ENCODE data around the gene LRFN4. TPM values are rescaled to one million over a fixed set of nuclear protein-coding genes. Genes with fewer than 3 reads are reported as not detected.

Gene LRFN4
- total and polyA plus RNA-seq, 2 of the 8 experiments (the other 6 are each of a cell fraction or from before 2014, with no cell fraction given) = 49.8 to 64.3 TPM

DNA sequence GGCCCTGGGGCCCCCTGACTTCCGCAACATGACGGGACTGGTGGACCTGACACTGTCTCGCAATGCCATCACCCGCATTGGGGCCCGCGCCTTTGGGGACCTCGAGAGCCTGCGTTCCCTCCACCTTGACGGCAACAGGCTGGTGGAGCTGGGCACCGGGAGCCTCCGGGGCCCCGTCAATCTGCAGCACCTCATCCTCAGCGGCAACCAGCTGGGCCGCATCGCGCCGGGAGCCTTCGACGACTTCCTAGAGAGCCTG, 992 bp downstream of the LRFN4 start:
- POLR2A ChIA-PET (ENCODE audit: partially characterized antibody) = interaction anchor here (0.6 to 2.3 kb wide), 10 partner anchors 9 to 169 kb away, joined by 3 to 18 read pairs (median 4); partner anchors contain the start of gene RCE1
- H4K20me1 ChIP-seq (replicated peaks in 1 of 2; ENCODE audit: control insufficient read depth in 1 of 2, insufficient read depth in 2 of 2, low read length in 2 of 2) = peaks cover 2 to 4% of the 10 kb centered on the region in 2 experiments
- peak overlapping the region; percentile 71 to 92 (median 86); a peak in 7 of 8 replicates for H3K4me3 ChIP-seq (ENCODE audit: extremely low read depth in 1 of 4, insufficient read depth in 2 of 4, low read depth in 3 of 4, low read length in 4 of 4)
- H3K56ac ChIP-seq (replicated peaks; ENCODE audit: insufficient read length, low read depth, low read length) = no peak overlapping the region
- peak overlapping the region; percentile 53 for H3K4ac ChIP-seq (replicated peaks; ENCODE audit: insufficient read length, low read depth, low read length)
- H3K23ac ChIP-seq (ENCODE audit: insufficient read length) = no peak overlapping the region
- no peak overlapping the region; the same call in 1 of the 2 replicates for H3K18ac ChIP-seq (ENCODE audit: extremely low read depth, low read length)
- WGBS, 2 experiments (ENCODE audit: extremely low coverage in 1 of 2, insufficient coverage in 1 of 2, insufficient read length in 1 of 2, insufficient replicate concordance in 2 of 2, low coverage in 1 of 2, low lambda C conversion rate in 2 of 2, missing lambda C conversion rate in 1 of 2) = 88% methylated on average over 19 of the region's 19 CpGs; no CpG with 5 or more reads in 1 of the 2 experiments
- H3K36me3 ChIP-seq (ENCODE audit: control insufficient read depth in 2 of 4, insufficient read depth in 4 of 4, low read length in 3 of 4) = peaks cover 0 to 18% (median 1%) of the 10 kb centered on the region in 4 experiments; a peak in 4 of 8 replicates
- H3K14ac ChIP-seq (ENCODE audit: insufficient read length) = no peak overlapping the region
- no peak overlapping the region for H2BK12ac ChIP-seq (ENCODE audit: low read depth, low read length)
- H2BK120ac ChIP-seq (replicated peaks; ENCODE audit: low read depth, low read length) = no peak overlapping the region
- H2AFZ ChIP-seq (ENCODE audit: low read length) = no peak overlapping the region
- peak overlapping the region; percentile 62; the same call in 1 of the 2 replicates for H4K8ac ChIP-seq (ENCODE audit: extremely low read depth, insufficient read depth, low read length)
- no peak for FAIRE-seq
- no peaks in the 10 kb centered on the region for H3K79me1 ChIP-seq (ENCODE audit: low read depth, low read length)
- peaks cover 5 to 20% (median 9%) of the 10 kb centered on the region in 4 experiments for H3K4me1 ChIP-seq (replicated peaks in 1 of 4; ENCODE audit: control insufficient read depth in 3 of 4, insufficient read depth in 4 of 4, low read length in 3 of 4)
- 0 out of 2 replicates have a peak overlapping the region, but pooled peaks have one; percentile 24 for H2BK5ac ChIP-seq (ENCODE audit: low read depth, low read length)
- H2BK20ac ChIP-seq (ENCODE audit: low read length) = no peak overlapping the region
- CTCF ChIA-PET (ENCODE audit: partially characterized antibody) = interaction anchor here (1.0 to 2.0 kb wide), 6 partner anchors 10 to 197 kb away, joined by 3 to 9 read pairs (median 4); partner anchors contain the start of gene C11orf86
- DNase-seq (ENCODE audit: low read depth in 1 of 2, low spot score in 2 of 2) = no peak
- H3K9me3 ChIP-seq (ENCODE audit: insufficient read depth in 2 of 2, low read depth in 1 of 2, low read length in 1 of 2) = no peaks in the 10 kb centered on the region
- no peaks in the 10 kb centered on the region for H3K27me3 ChIP-seq (replicated peaks in 1 of 4; ENCODE audit: control insufficient read depth in 3 of 4, extremely low read depth in 1 of 4, insufficient read depth in 3 of 4, low read length in 3 of 4)
- H3K9ac ChIP-seq (replicated peaks in 1 of 4; ENCODE audit: extremely low read depth in 1 of 4, low read depth in 3 of 4, low read length in 3 of 4) = no peak overlapping the region
- H4K5ac ChIP-seq (ENCODE audit: insufficient read length, low read depth, low read length) = peak overlapping the region; percentile 36
- peak overlapping the region; percentile 92 to 98; a peak in 3 of 4 replicates for H3K4me2 ChIP-seq (ENCODE audit: insufficient read depth in 1 of 2, low read depth in 2 of 2, low read length in 2 of 2)
- H3K79me2 ChIP-seq (ENCODE audit: control insufficient read depth in 1 of 2, insufficient read depth in 2 of 2, low read length in 2 of 2) = no peaks in the 10 kb centered on the region
- no peak overlapping the region for H4K91ac ChIP-seq (replicated peaks; ENCODE audit: insufficient read length, low read length)
- H3K23me2 ChIP-seq (ENCODE audit: low read depth, low read length) = peaks cover 8% of the 10 kb centered on the region
- no peak overlapping the region for H3K27ac ChIP-seq (ENCODE audit: low read depth, low read length)
- no peak overlapping the region for H2AK5ac ChIP-seq (ENCODE audit: low read depth, low read length)
- no peak overlapping the region for H2BK15ac ChIP-seq (ENCODE audit: low read length)
- no peak for TF ChIP-seq RXRA (IDR thresholded peaks at IDR 0.05; ENCODE audit: insufficient read depth, low read depth, low read length)
- TF ChIP-seq KDM4A (IDR thresholded peaks at IDR 0.05; ENCODE audit: low read depth, low read length, severe bottlenecking) = no peak
- TF ChIP-seq GTF2F1 (IDR thresholded peaks at IDR 0.05; ENCODE audit: borderline replicate concordance, low read depth, low read length) = no peak
- no peak for TF ChIP-seq BACH1 (IDR thresholded peaks at IDR 0.05; ENCODE audit: low read length)
- TF ChIP-seq SP2 (IDR thresholded peaks at IDR 0.05; ENCODE audit: low read length) = no peak
- no peak for TF ChIP-seq SUZ12 (IDR thresholded peaks at IDR 0.05; ENCODE audit: low read length)
- no peak for TF ChIP-seq CHD2 (IDR thresholded peaks at IDR 0.05; ENCODE audit: low read length)
- no peak for TF ChIP-seq JUND (IDR thresholded peaks at IDR 0.05; ENCODE audit: low read length)
- no peak for TF ChIP-seq KDM5A (IDR thresholded peaks at IDR 0.05; ENCODE audit: low read length)
- no peak for TF ChIP-seq EP300 (IDR thresholded peaks at IDR 0.05; ENCODE audit: borderline replicate concordance in 1 of 2, low read depth in 2 of 2, low read length in 2 of 2)
- no peak for TF ChIP-seq KDM1A (IDR thresholded peaks at IDR 0.05; ENCODE audit: borderline replicate concordance, low read length)
- no peak for TF ChIP-seq RBBP5 (IDR thresholded peaks at IDR 0.05; ENCODE audit: borderline replicate concordance, low read depth, low read length)
- TF ChIP-seq CBX8 (IDR thresholded peaks at IDR 0.05; ENCODE audit: borderline replicate concordance, low read depth, low read length) = no peak
- TF ChIP-seq JUN (IDR thresholded peaks at IDR 0.05; ENCODE audit: low read depth, low read length) = no peak

Measured in H1 (cell line).